NOMO-1 treated with dmso at 0.1 percent for 144 hours (cell line): ENCODE data around the gene USP22.

Experiments
- DNase-seq: peaks from one replicate; lab custom pipeline; 2025; ENCODE audit not compliant: unreplicated experiment; lab: John Stamatoyannopoulos, UW

Gene USP22

GRCh38 chr17:21002309-21003006 is 40.4 kb downstream of the USP22 start:
- no peak for DNase-seq

GRCh38 chr17:21001813-21002221 is 41.0 kb downstream of the USP22 start:
- no peak for DNase-seq

- no peak for DNase-seq
Measured at GRCh38 chr17:21001111-21001812, 41.5 kb downstream of the USP22 start.

DNA sequence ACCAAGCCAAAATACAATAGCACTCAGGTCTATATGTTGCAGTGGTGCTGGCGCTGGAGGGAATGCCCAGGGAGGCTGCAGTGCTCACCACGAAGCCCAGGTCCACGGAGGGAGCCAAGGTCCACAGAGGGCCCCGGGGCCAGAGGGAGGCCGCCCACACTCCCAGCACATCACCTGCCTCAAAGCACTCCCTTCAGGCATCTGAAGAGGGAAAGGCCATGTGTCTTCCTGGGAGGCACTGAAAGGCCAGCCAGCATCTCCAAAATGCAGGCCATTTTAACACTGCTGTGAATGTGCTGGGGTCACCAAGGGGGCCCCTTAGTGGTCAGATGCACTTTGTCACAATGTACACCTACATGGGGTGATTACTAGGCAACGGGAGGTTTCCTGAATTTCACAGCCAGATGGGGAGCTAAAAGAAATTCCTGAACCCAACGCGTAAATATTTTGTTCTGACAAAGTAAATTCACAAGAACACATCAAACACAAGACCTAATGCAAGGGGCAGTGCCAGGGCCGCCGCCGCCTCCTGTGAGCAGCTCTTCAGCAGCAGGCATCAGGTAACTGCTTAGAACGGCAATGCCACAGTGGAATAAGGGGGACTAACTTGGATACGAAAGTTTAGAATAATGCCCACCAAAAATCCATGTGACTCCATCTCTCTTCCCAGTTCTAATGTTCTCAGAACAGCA is 42.8 kb downstream of the USP22 start:
- DNase-seq: no peak

DNA sequence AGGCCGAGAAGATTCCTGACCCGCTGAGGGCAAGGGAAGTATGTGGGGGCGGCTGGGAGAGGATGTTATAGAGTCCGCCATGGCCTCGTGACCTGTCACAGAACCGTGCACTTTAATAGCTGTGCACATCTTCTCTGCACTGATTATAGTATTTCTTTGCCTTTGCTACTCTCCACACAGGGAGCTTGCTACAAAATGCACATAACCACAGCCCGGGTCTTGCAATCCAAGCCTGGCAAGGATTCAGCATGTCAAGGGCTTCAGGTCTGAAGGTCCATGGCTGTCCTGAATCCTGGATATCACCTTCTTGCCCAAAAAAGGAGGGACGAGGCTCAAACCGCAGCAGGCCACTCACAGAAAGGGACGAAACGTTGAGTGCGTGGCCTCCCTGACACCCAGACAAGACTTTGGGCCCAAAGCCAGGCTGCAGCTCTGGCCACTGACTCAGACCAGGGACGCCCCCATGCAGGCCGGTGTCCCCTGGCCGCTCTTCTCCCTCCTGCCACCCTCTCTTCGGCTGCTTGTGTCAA is 43.7 kb downstream of the USP22 start:
- no peak for DNase-seq

DNA sequence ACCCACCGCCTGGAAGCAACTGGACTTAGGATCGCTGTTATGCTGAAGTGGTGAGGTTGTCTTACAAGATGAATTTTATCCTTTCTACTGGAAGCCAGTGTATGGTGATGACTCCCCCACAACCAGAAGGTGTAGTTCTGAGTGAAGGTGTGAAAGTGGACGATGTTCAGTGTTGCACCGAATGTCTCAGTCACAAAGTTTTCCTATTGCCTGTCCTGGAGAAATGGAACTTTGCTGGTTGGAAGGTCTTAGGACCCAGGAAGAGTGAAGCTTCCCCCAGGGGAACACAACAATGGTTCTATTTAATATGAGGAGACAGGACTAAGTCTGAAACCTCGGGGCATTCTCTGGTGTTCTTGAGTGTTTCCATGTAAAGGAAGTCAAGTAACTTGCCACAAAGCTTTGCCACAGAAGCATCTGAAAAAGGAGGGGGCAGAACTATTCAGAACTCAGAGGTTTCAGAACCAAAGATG is 44.2 kb downstream of the USP22 start:
- DNase-seq: no peak

DNA sequence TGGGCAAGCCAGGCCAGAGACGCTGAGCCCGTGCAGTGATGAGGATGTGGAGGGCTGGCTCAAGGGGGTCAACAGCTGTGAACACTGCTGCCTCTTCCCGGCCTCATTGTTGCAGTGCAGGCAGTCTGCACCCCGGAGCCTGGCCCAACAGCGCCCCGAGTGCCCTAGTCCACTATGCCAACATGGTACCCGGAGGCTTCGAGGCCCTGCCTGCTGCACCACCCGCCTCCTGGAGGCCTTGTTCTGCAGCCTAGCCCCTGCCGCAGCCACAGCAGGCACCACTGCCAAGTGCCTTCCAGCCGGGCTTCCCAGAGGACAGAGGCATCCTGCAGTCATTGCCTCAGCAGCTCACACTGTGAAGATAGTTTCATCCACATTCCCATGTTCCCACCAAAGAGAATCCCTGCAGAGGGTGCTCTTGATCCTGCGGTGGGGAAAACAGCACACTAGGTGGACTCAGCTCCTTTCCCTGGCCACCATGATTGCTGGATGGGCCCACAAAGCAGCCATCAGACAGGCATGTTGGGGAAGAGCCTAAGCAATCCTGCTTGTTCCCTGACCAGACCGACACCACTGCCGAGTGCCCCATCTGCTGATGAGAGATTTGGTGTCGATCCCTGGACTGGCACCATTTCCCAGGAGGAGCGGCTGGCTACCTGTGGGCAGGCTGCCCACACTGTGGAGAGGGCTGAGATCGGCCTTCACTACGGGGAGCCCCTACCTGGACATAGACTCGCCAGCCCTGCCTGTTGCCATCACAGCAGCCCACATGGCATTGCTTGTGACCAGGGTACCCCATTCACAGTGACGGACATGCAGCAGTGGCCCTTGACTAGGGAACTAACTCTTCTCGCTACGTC is 44.9 kb downstream of the USP22 start:
- DNase-seq: no peak

- DNase-seq: no peak
Measured at GRCh38 chr17:20996724-20997615, 45.8 kb downstream of the USP22 start.

DNA sequence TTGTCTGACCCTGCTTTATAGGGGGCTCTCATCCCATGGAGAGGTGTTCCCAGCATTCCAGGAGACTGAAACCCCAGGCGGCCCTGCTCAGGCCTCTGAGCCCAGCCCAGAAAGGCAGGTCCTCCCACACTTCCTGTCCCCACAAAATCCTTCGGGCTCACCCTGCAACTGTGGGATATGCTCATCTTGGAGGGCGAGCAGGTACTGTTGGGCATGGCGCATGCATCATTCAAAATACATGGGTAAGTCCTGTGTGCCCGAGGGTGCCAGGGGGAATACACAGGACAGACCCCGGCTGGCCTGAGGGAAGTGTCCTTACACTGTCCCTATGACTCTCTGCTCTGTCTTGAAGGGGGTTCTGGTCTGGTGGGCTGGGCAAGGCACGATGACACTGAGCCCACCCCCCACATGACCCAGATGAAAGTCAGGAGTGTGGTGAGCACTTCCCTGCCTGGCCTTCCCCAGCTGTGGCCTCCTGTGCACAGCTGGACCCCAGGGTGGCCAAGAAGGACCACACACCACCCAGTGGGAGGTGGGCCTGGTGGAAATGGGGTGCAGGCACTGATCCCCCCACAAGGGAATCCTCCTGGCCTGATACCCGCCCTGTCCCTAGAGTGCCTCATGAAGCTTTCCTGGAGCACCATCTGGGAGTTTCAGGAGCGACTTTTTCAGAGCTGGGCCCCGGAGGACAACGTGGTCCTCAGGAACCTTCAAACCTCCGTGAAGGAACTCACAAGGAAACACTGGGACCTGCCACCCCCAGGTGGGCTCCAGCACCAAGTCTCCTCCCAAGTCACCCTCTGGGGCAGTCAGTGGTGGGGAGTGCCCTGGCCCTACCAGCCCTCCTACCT is 46.7 kb downstream of the USP22 start:
- no peak for DNase-seq

GRCh38 chr17:20995164-20995872 is 47.5 kb downstream of the USP22 start:
- no peak for DNase-seq

- no peak for DNase-seq
Measured at GRCh38 chr17:20994779-20995149, 48.0 kb downstream of the USP22 start.

DNA sequence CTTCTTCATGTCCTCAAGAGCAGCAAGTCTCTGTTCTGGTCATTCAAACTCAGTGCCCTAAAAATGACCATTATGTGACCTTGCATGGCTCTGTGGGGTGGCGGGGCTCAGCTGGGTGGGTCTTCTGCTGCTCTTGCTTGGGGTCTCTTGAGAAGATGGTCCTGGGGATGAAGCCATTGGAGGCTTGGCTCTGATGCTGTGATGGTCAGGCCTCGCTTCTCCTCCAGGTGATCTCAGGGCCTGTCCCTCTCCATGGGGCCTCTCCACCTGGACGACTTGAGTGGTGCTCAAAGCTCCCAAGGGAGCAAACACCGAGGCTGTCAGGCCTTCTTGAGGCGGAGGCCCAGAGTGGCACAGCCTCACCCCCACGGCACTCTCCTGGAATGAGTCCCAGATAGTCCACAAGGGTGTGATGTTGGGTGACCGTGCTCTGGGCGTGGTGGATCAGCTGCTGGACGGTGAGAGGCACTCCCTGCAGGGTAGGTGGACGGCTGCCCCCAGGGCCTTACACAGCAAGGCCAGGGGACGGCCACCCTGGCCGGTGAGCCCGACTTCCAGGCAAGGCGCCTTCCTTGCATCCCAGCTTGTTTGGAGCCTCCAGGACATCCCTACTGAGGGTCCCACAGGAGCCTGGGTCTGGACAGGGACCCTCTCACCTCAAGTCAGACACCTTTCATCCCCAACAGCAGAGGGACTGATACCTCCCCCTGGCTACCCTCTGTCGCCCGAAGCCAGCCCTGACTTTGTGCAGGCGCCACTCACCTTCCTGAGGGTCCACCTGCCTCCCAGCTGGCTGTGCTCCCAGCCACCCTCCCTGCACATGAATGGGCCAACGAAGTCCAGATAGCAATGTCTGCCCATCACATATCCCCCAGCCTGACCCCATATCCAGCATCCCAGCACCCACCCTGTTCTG is 48.7 kb downstream of the USP22 start:
- DNase-seq: no peak

GRCh38 chr17:20992987-20993862 is 49.6 kb downstream of the USP22 start:
- peak; percentile 31 for DNase-seq

DNA sequence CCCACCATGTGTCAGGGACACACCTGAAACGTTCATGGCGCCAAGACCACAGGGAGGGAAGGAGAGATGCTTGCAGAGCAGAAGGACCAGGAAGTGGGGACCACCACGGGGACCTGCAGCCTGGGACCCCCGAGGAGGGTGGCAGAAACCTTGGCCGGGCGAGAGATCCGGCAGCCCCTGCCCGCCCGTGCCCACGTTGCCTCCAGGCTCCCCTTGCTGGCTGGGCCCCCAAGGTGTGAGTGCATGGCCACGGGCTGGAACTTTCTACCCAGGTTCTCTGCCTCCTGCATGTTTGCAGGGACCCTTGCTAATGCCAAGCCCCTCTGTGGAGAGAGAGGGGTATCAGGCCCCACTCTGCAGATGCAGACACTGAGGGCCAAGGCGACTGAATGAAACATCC is 50.4 kb downstream of the USP22 start:
- DNase-seq: no peak

GRCh38 chr17:20991276-20992037 is 51.4 kb downstream of the USP22 start:
- DNase-seq: no peak
